Lung (tissue), 12 donors: ENCODE measurements around the gene OR6S1. TPM values are rescaled to one million over a fixed set of nuclear protein-coding genes. Genes with fewer than 3 reads are reported as not detected.

Experiments
- ATAC-seq: fragments of 200-7000 bp; cut with Tn5 transposase; one replicate; pipeline ENCODE4 v1.9.1; 2020; ENCODE audit warnings: moderate number of reproducible peaks; ENCODE audit not compliant: insufficient read depth, low FRiP score
- DNase-seq, 3 donors: peaks; one replicate each; pipeline ENCODE4 v3.0.0-alpha.2; 2013 to 2017
- H3K27ac ChIP-seq, 2 donors: one replicate each; pipeline ENCODE4 v1.5.1; 2013; ENCODE audit warnings: mild to moderate bottlenecking in 2 of 2, moderate library complexity in 2 of 2, control low read depth in 1 of 2, inconsistent platforms in 1 of 2, low read depth in 1 of 2, low read length in 1 of 2
- H3K27me3 ChIP-seq, 3 donors: one replicate each; pipeline ENCODE4 v1.5.1; 2013; ENCODE audit warnings: low read length in 2 of 3; ENCODE audit not compliant: control insufficient read depth in 3 of 3, insufficient read depth in 3 of 3
- H3K36me3 ChIP-seq, 4 donors: one replicate each; pipeline ENCODE4 v1.5.1; 2013; ENCODE audit warnings: low read length in 4 of 4, mild to moderate bottlenecking in 1 of 4, moderate library complexity in 1 of 4; ENCODE audit not compliant: control insufficient read depth in 4 of 4, insufficient read depth in 4 of 4
- H3K4me1 ChIP-seq, 5 donors: one replicate each; pipeline ENCODE4 v1.5.1; 2013; ENCODE audit warnings: low read length in 5 of 5, mild to moderate bottlenecking in 2 of 5, moderate library complexity in 1 of 5; ENCODE audit not compliant: control insufficient read depth in 5 of 5, insufficient read depth in 5 of 5
- H3K4me3 ChIP-seq: one replicate; pipeline ENCODE4 v1.5.1; 2013; ENCODE audit warnings: mild to moderate bottlenecking, control low read depth, moderate library complexity
- H3K9ac ChIP-seq, 2 donors: one replicate each; pipeline ENCODE4 v1.5.1; 2013; ENCODE audit warnings: low read length in 2 of 2, control low read depth in 1 of 2; ENCODE audit not compliant: insufficient read depth in 1 of 2
- H3K9me3 ChIP-seq, 4 donors: one replicate each; pipeline ENCODE4 v1.5.1; 2013; ENCODE audit warnings: low read length in 3 of 4, mild to moderate bottlenecking in 1 of 4, moderate library complexity in 1 of 4; ENCODE audit not compliant: control insufficient read depth in 4 of 4, insufficient read depth in 3 of 4
- WGBS, 2 donors: extraction: QIAGEN DNeasy Blood & Tissue Kit; methylation state at CpG; one replicate each; pipeline ENCODE4 v1.1.7; 2013; 5-methylcytosine and 5-hydroxymethylcytosine counted together
- polyA plus RNA-seq, 2 donors: library from polyadenylated mRNA; stranded (reverse); fragments of 200-250 nt; gene quantifications; one replicate each; pipeline ENCODE4 v1.2.1, GENCODE V29; 2013
- total RNA-seq, 2 donors: library from RNA; depleted of rRNA in 1 of 2; stranded (reverse); fragments of >200 nt in 1 of 2; gene quantifications; one replicate each; pipeline ENCODE4 v1.2.1, GENCODE V29; 2014 to 2021
- TF ChIP-seq, protein P1 (sequence below): IDR thresholded peaks from 2 replicates; pipeline ENCODE4 v1.5.1; 2012; ENCODE audit warnings: mild to moderate bottlenecking; ENCODE audit errors: control extremely low read depth, extremely low read depth
- donor health status: control.
- donor health status: control.
- donor health status: Bipolar disorder and iron deficiency.
- donor health status: healthy.
- donor health status: DM: yes; HTN: yes; CAD: no.

Gene OR6S1
- total and polyA plus RNA-seq, 4 donors = not detected

DNA sequence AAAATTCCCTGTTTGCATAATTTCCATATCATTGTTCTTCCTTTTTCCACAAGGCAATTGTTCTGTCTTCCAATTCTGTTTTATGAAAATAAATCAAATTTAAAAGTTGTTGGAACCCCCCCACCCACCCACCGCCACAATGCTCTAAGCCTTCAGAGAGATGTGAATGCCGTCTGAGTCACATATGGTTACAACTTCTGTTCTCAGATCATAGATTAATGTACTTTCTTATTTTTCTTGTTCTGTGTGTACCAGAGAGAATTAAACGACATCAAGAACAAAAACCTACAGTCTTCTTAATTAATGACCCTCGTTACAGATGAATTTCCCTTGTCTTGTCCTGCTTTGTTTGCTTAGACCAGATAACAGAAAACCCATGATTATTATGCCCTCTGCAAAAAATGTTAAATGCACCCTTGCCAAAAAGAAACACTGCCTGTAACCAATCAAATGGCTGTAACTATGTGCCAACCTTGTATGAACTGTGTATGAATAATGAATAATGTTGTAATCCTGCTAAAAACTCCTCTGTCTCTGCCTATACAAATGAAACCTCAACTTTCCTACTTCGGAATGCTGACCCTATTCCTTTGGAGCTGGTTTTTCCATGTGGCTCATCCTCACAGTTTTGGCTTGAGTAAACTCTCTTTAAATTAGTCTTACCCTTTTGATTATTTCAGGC, 14.0 kb downstream of the OR6S1 start:
- TF ChIP-seq, protein P1, sequence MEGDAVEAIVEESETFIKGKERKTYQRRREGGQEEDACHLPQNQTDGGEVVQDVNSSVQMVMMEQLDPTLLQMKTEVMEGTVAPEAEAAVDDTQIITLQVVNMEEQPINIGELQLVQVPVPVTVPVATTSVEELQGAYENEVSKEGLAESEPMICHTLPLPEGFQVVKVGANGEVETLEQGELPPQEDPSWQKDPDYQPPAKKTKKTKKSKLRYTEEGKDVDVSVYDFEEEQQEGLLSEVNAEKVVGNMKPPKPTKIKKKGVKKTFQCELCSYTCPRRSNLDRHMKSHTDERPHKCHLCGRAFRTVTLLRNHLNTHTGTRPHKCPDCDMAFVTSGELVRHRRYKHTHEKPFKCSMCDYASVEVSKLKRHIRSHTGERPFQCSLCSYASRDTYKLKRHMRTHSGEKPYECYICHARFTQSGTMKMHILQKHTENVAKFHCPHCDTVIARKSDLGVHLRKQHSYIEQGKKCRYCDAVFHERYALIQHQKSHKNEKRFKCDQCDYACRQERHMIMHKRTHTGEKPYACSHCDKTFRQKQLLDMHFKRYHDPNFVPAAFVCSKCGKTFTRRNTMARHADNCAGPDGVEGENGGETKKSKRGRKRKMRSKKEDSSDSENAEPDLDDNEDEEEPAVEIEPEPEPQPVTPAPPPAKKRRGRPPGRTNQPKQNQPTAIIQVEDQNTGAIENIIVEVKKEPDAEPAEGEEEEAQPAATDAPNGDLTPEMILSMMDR = no peak
- Histone ChIP-seq H3K27ac (no peak overlapping the region), H3K9ac (no peak overlapping the region), H3K4me3 (no peak overlapping the region), H3K36me3 (no peaks in the 10 kb centered on the region), H3K27me3 (peaks cover 0 to 98% (median 85%) of the 10 kb centered on the region in 3 donors), H3K4me1 (peaks cover 0 to 32% (median 7%) of the 10 kb centered on the region in 5 donors), H3K9me3 (peaks cover 0 to 3% (median 0%) of the 10 kb centered on the region in 4 donors)
- 64 to 70% methylated on average over 5 of the region's 5 CpGs for WGBS, 2 donors
- no peak for ATAC-seq
- no peak for DNase-seq

DNA sequence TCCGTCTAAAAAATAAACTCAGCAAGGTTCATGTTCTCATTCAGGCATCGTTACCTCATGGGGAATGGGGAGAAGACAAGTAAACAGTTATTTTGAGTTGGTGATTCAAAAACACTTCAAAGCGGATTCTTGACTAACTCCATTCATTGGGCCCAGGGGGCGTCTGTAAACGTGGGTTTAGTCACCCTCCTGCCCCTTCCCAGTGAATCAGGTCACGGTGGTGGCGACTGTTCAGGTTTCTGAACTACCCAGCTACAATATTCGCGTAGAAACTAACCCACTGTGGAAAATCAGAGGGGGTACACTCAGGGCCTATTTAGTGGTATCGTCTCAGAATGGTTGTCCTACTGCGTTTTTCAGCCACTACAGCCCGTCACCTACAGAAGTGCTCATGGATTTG, 15.2 kb downstream of the OR6S1 start:
- 19 to 34% methylated on average over 12 of the region's 12 CpGs for WGBS, 2 donors
- peaks cover 0 to 22% (median 0%) of the 10 kb centered on the region in 5 donors for H3K4me1 ChIP-seq
- H3K27ac ChIP-seq = no peak overlapping the region
- H3K9me3 ChIP-seq = peaks cover 0 to 3% (median 0%) of the 10 kb centered on the region in 4 donors
- no peak overlapping the region for H3K4me3 ChIP-seq
- peaks cover 0 to 95% (median 84%) of the 10 kb centered on the region in 3 donors for H3K27me3 ChIP-seq
- no peaks in the 10 kb centered on the region for H3K36me3 ChIP-seq
- DNase-seq (no peak), ATAC-seq (no peak)
- H3K9ac ChIP-seq = no peak overlapping the region
- TF ChIP-seq, protein P1 = no peak

DNA sequence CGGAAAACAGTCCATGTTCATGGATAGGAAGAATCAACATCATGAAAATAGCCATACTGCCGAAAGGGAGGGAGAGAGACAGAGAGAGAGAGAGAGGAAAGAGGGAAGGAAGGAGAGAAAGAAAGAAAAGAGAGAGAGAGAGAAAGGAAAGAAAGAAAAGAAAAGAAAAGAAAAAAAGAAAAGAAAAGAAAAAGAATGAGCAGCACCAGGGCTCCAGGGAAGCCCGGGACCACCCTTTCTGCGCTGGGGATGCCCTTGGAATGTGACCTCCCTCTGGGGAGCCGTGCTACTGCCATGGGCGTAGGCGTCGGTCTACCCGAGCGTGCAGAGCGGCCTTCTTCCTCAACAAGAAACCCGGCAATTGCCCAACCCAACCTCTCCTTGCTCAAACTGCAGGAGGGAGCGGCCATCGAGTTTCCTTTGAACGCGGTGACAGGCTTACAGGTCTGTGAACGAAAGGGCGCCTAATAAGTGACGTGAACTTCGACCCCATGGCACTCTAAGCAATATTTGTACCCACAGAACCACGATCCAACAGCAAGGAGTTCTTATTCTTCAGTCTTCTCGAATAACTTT, 16.9 kb downstream of the OR6S1 start:
- Histone ChIP-seq H3K4me3 (no peak overlapping the region), H3K4me1 (peaks cover 0 to 13% (median 0%) of the 10 kb centered on the region in 5 donors), H3K36me3 (no peaks in the 10 kb centered on the region), H3K27ac (no peak overlapping the region), H3K9ac (no peak overlapping the region), H3K27me3 (peaks cover 0 to 78% (median 73%) of the 10 kb centered on the region in 3 donors), H3K9me3 (peaks cover 0 to 3% (median 0%) of the 10 kb centered on the region in 4 donors)
- TF ChIP-seq, protein P1 = no peak
- peak; percentile 37 for ATAC-seq
- DNase-seq = no peak
- 3 to 6% methylated on average over 22 of the region's 22 CpGs for WGBS, 2 donors
